Immature natural killer cell (primary cell): ENCODE results near the gene GPR65. TPM values are rescaled to one million over a fixed set of nuclear protein-coding genes. Genes with fewer than 3 reads are reported as not detected.

Source experiments
- DNase-seq, 3 donors: peaks; one replicate each; pipeline ENCODE4 v3.0.0; 2022; ENCODE audit warnings: mixed read lengths in 1 of 3
- H3K27ac Mint-ChIP-seq, 6 donors: one replicate each; pipeline ENCODE4 v1.8.0; 2020; ENCODE audit warnings: mixed read lengths in 6 of 6, mild to moderate bottlenecking in 5 of 6, inconsistent platforms in 4 of 6, moderate library complexity in 3 of 6
- H3K27me3 Mint-ChIP-seq, 3 donors: one replicate each; pipeline ENCODE4 v1.8.0; 2020 to 2021; ENCODE audit warnings: low read depth in 3 of 3, mild to moderate bottlenecking in 3 of 3, mixed read lengths in 3 of 3, moderate library complexity in 3 of 3, inconsistent platforms in 1 of 3
- H3K36me3 Mint-ChIP-seq, 3 donors: one replicate each; pipeline ENCODE4 v1.8.0; 2020; ENCODE audit warnings: mixed read lengths in 3 of 3, inconsistent platforms in 2 of 3, mild to moderate bottlenecking in 2 of 3
- H3K4me1 Mint-ChIP-seq, 2 donors: one replicate each; pipeline ENCODE4 v1.8.0; 2020; ENCODE audit warnings: inconsistent platforms in 2 of 2, mild to moderate bottlenecking in 2 of 2, mixed read lengths in 2 of 2, moderate library complexity in 1 of 2
- H3K4me3 Mint-ChIP-seq, 5 donors: one replicate each; pipeline ENCODE4 v1.8.0; 2020; ENCODE audit warnings: mild to moderate bottlenecking in 5 of 5, mixed read lengths in 5 of 5, inconsistent platforms in 3 of 5, moderate library complexity in 3 of 5
- H3K9me3 Mint-ChIP-seq, 6 donors: one replicate each; pipeline ENCODE4 v1.8.0; 2020; ENCODE audit warnings: mild to moderate bottlenecking in 6 of 6, mixed read lengths in 6 of 6, inconsistent platforms in 4 of 6, moderate library complexity in 3 of 6
- polyA plus RNA-seq, 3 donors: library from polyadenylated mRNA; unstranded; fragments of 300-500 nt; fragmentation: Illumina TruSeq; gene quantifications; one replicate each; pipeline ENCODE4 v1.2.3, GENCODE V29; 2021

Gene GPR65
- polyA plus RNA-seq, 3 donors from 2014 or later: 55.9 to 84.5 (median 62.2) TPM

GRCh38 chr14:88030892-88031291 lies 26.0 kb downstream of the GPR65 start:
- DNase-seq: no peak
- Mint-ChIP-seq H3K27me3 (peaks cover 0 to 4% (median 2%) of the 10 kb centered on the region in 3 donors), H3K27ac (peak overlapping the region in 2 of 6 donors; percentile 6 to 25), H3K4me3 (no peak overlapping the region), H3K4me1 (peaks cover 54 to 62% of the 10 kb centered on the region in 2 donors), H3K36me3 (peaks cover 0 to 13% (median 6%) of the 10 kb centered on the region in 3 donors), H3K9me3 (no peaks in the 10 kb centered on the region)

GRCh38 chr14:88032373-88032772 lies 27.4 kb downstream of the GPR65 start:
- DNase-seq: no peak
- no peak overlapping the region for H3K27ac Mint-ChIP-seq
- H3K9me3 Mint-ChIP-seq: no peaks in the 10 kb centered on the region
- no peak overlapping the region for H3K4me3 Mint-ChIP-seq
- peaks cover 46 to 55% of the 10 kb centered on the region in 2 donors for H3K4me1 Mint-ChIP-seq
- H3K36me3 Mint-ChIP-seq: peaks cover 0 to 7% (median 6%) of the 10 kb centered on the region in 3 donors
- H3K27me3 Mint-ChIP-seq: peaks cover 0 to 4% (median 2%) of the 10 kb centered on the region in 3 donors

GRCh38 chr14:88034076-88034475 lies 29.1 kb downstream of the GPR65 start:
- Mint-ChIP-seq H3K36me3 (peaks cover 0 to 7% (median 6%) of the 10 kb centered on the region in 3 donors), H3K27me3 (peaks cover 0 to 4% (median 2%) of the 10 kb centered on the region in 3 donors), H3K4me3 (no peak overlapping the region), H3K9me3 (no peaks in the 10 kb centered on the region), H3K27ac (no peak overlapping the region), H3K4me1 (peaks cover 38 to 49% of the 10 kb centered on the region in 2 donors)
- no peak for DNase-seq

GRCh38 chr14:88036422-88036821 lies 31.5 kb downstream of the GPR65 start:
- Mint-ChIP-seq H3K9me3 (no peaks in the 10 kb centered on the region), H3K36me3 (peaks cover 0 to 7% (median 6%) of the 10 kb centered on the region in 3 donors), H3K27ac (no peak overlapping the region), H3K4me1 (peaks cover 14 to 29% of the 10 kb centered on the region in 2 donors), H3K27me3 (no peaks in the 10 kb centered on the region), H3K4me3 (no peak overlapping the region)
- DNase-seq: no peak

GRCh38 chr14:88037325-88037724 lies 32.4 kb downstream of the GPR65 start:
- Mint-ChIP-seq H3K4me3 (peak overlapping the region in 2 of 5 donors; percentile 54), H3K36me3 (peaks cover 0 to 7% (median 6%) of the 10 kb centered on the region in 3 donors), H3K27me3 (no peaks in the 10 kb centered on the region), H3K27ac (peak overlapping the region in 1 of 6 donors; percentile 44), H3K9me3 (no peaks in the 10 kb centered on the region), H3K4me1 (peaks cover 8 to 25% of the 10 kb centered on the region in 2 donors)
- DNase-seq: no peak

- no peaks in the 10 kb centered on the region for H3K27me3 Mint-ChIP-seq
- H3K27ac Mint-ChIP-seq: peak overlapping the region in 1 of 6 donors; percentile 8
- no peaks in the 10 kb centered on the region for H3K9me3 Mint-ChIP-seq
- peaks cover 8 to 25% of the 10 kb centered on the region in 2 donors for H3K4me1 Mint-ChIP-seq
- DNase-seq: no peak
- peaks cover 0 to 10% (median 4%) of the 10 kb centered on the region in 3 donors for H3K36me3 Mint-ChIP-seq
- peak overlapping the region in 1 of 5 donors; percentile 29 for H3K4me3 Mint-ChIP-seq
Observed at GRCh38 chr14:88039197-88039596, 34.3 kb downstream of the GPR65 start.

GRCh38 chr14:88040146-88040545 lies 35.2 kb downstream of the GPR65 start:
- Mint-ChIP-seq H3K27ac (no peak overlapping the region), H3K36me3 (peaks cover 0 to 6% (median 3%) of the 10 kb centered on the region in 3 donors), H3K4me1 (peaks cover 8 to 25% of the 10 kb centered on the region in 2 donors), H3K27me3 (no peaks in the 10 kb centered on the region), H3K9me3 (no peaks in the 10 kb centered on the region), H3K4me3 (no peak overlapping the region)
- no peak for DNase-seq

GRCh38 chr14:88043529-88044443 lies 38.9 kb downstream of the GPR65 start:
- Mint-ChIP-seq H3K4me3 (no peak overlapping the region), H3K9me3 (no peaks in the 10 kb centered on the region), H3K27ac (peak overlapping the region in 1 of 6 donors; percentile 12), H3K36me3 (peaks cover 19 to 25% (median 23%) of the 10 kb centered on the region in 3 donors), H3K4me1 (peaks cover 0 to 6% of the 10 kb centered on the region in 2 donors), H3K27me3 (peaks cover 0 to 2% (median 0%) of the 10 kb centered on the region in 3 donors)
- DNase-seq: no peak

- H3K27ac Mint-ChIP-seq: no peak overlapping the region
Observed at GRCh38 chr14:88044444-88044758, 39.5 kb downstream of the GPR65 start.

GRCh38 chr14:88044776-88045446 lies 40.0 kb downstream of the GPR65 start:
- Mint-ChIP-seq H3K9me3 (no peaks in the 10 kb centered on the region), H3K27ac (no peak overlapping the region), H3K4me3 (no peak overlapping the region), H3K27me3 (peaks cover 0 to 2% (median 0%) of the 10 kb centered on the region in 3 donors), H3K36me3 (peaks cover 19 to 25% (median 23%) of the 10 kb centered on the region in 3 donors), H3K4me1 (no peaks in the 10 kb centered on the region)
- DNase-seq: no peak

More at GRCh38 chr14:88044444-88044758, 39.5 kb downstream of the GPR65 start:
- no peaks in the 10 kb centered on the region for H3K9me3 Mint-ChIP-seq
- DNase-seq: no peak
- no peak overlapping the region for H3K4me3 Mint-ChIP-seq
- H3K36me3 Mint-ChIP-seq: peaks cover 19 to 25% (median 23%) of the 10 kb centered on the region in 3 donors
- H3K27me3 Mint-ChIP-seq: peaks cover 0 to 2% (median 0%) of the 10 kb centered on the region in 3 donors
- no peaks in the 10 kb centered on the region for H3K4me1 Mint-ChIP-seq

GRCh38 chr14:88045705-88046104 lies 40.8 kb downstream of the GPR65 start:
- peaks cover 0 to 5% of the 10 kb centered on the region in 2 donors for H3K4me1 Mint-ChIP-seq
- no peak overlapping the region for H3K4me3 Mint-ChIP-seq
- peaks cover 19 to 25% (median 23%) of the 10 kb centered on the region in 3 donors for H3K36me3 Mint-ChIP-seq
- H3K27ac Mint-ChIP-seq: no peak overlapping the region
- no peaks in the 10 kb centered on the region for H3K9me3 Mint-ChIP-seq
- no peak for DNase-seq
- H3K27me3 Mint-ChIP-seq: peaks cover 0 to 2% (median 0%) of the 10 kb centered on the region in 3 donors

GRCh38 chr14:88048351-88048750 lies 43.4 kb downstream of the GPR65 start:
- DNase-seq: no peak
- Mint-ChIP-seq H3K4me1 (peaks cover 0 to 5% of the 10 kb centered on the region in 2 donors), H3K27ac (no peak overlapping the region), H3K9me3 (peaks cover 0 to 3% (median 0%) of the 10 kb centered on the region in 6 donors), H3K27me3 (peaks cover 0 to 3% (median 2%) of the 10 kb centered on the region in 3 donors), H3K4me3 (no peak overlapping the region), H3K36me3 (peaks cover 20 to 31% (median 28%) of the 10 kb centered on the region in 3 donors)

GRCh38 chr14:88049266-88049665 lies 44.3 kb downstream of the GPR65 start:
- Mint-ChIP-seq H3K9me3 (peaks cover 0 to 3% (median 0%) of the 10 kb centered on the region in 6 donors), H3K4me1 (peaks cover 0 to 5% of the 10 kb centered on the region in 2 donors), H3K4me3 (no peak overlapping the region), H3K27me3 (peaks cover 0 to 4% (median 2%) of the 10 kb centered on the region in 3 donors), H3K27ac (no peak overlapping the region), H3K36me3 (peaks cover 23 to 37% (median 35%) of the 10 kb centered on the region in 3 donors)
- DNase-seq: no peak
